SK-N-MC (cell line): ENCODE data around the gene TP63.

Experiments used
- EZH2 ChIP-seq: fragments of 200-600 bp; sonication (generic); IDR thresholded peaks from one replicate; pipeline ENCODE4 v1.6.1; 2017; ENCODE audit warnings: antibody characterized with exemption
- POLR2AphosphoS5 ChIP-seq: IDR thresholded peaks from 2 replicates; pipeline ENCODE4 v1.6.1; 2012; ENCODE audit warnings: mild to moderate bottlenecking, low read depth, low read length, borderline replicate concordance

GRCh38 chr3:189830401-189830800 is 199.2 kb downstream of the TP63 start:
- TF ChIP-seq POLR2AphosphoS5: no peak
- TF ChIP-seq EZH2: no peak
